Tibial artery (tissue), 4 donors: ENCODE results near the gene KCNE2.

Experiments used
- DNase-seq, 2 donors: peaks; one replicate each; pipeline ENCODE4 v3.0.0-alpha.2; 2019
- H3K27ac ChIP-seq, 2 donors: fragments of 200-600 bp; sonication (generic) in 1 of 2; 1 replicate in 1 of 2; 2 replicates in 1 of 2; pipeline ENCODE4 v1.5.1; 2018 to 2019; ENCODE audit warnings: mild to moderate bottlenecking in 1 of 2
- H3K27me3 ChIP-seq, 2 donors: fragments of 200-600 bp; sonication (generic) in 1 of 2; one replicate each; pipeline versions ENCODE4 v1.5.1 to v1.6.0; 2016 to 2019
- H3K36me3 ChIP-seq, 3 donors: fragments of 200-600 bp; sonication (generic) in 2 of 3; one replicate each; pipeline ENCODE4 v1.5.1; 2016 to 2019; ENCODE audit warnings: mild to moderate bottlenecking in 2 of 3
- H3K4me1 ChIP-seq, 4 donors: fragments of 200-600 bp; sonication (generic) in 2 of 4; 1 replicate in 3 of 4; 2 replicates in 1 of 4; pipeline ENCODE4 v1.5.1; 2016 to 2019
- H3K4me3 ChIP-seq, 2 donors: fragments of 200-600 bp; sonication (generic) in 1 of 2; 1 replicate in 1 of 2; 2 replicates in 1 of 2; pipeline ENCODE4 v1.5.1; 2018 to 2019; ENCODE audit warnings: mild to moderate bottlenecking in 2 of 2
- H3K9me3 ChIP-seq, 3 donors: fragments of 200-600 bp; sonication (generic) in 1 of 3; one replicate each; pipeline ENCODE4 v1.5.1; 2016 to 2019
- CTCF ChIP-seq, 2 experiments: fragments of 200-600 bp in 1 of 2; fragments of 450-650 bp in 1 of 2; IDR thresholded peaks; one replicate each; pipeline ENCODE4 v1.5.1; 2017 to 2019; ENCODE audit warnings: antibody characterized with exemption in 2 of 2, mild to moderate bottlenecking in 1 of 2, moderate library complexity in 1 of 2
- intact Hi-C: fragments of 100-400 bp; cut with DNase I; formaldehyde crosslinking; loops from one replicate; pipeline ENCODE4 v1.15.0; 2023; ENCODE audit warnings: low total_unique reads

The KCNE2 gene

DNA sequence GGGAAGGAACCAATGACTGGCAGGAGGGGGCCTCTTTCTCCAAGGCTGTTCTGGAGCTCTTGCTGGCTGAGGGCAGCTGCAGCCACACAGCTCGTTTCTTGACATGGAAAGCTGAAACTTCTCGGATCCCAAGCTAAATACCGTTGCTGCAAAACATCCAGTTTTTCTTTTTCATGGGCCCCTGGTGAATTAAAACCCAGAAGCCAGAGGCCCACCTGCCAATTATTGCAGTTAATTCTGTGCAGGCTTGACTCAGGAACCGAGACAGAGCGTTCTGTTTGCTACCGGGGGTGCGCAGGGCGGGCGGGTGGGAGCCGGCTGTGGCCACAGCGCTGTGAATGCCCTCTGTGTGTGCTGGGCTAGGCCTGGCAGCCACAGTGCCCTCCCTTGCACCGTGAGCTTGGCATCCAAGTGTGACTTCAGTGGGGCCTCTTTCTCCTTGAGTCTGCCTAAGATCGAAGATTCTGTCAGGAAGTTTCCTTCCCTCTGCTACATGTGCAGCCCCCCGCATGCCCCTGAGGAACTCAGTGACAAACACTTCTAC, 19.9 kb upstream of the KCNE2 start:
- no peak for TF ChIP-seq CTCF (IDR thresholded peaks at IDR 0.05)
- Histone ChIP-seq H3K27ac (peak overlapping the region; percentile 77 to 83), H3K27me3 (no peaks in the 10 kb centered on the region), H3K9me3 (no peaks in the 10 kb centered on the region), H3K36me3 (no peaks in the 10 kb centered on the region), H3K4me1 (peaks cover 0 to 66% (median 44%) of the 10 kb centered on the region in 4 donors), H3K4me3 (no peak overlapping the region)
- intact Hi-C loops = no loop called here
- DNase-seq = no peak

GRCh38 chr21:34344584-34344983, 19.2 kb upstream of the KCNE2 start:
- Histone ChIP-seq H3K27me3 (no peaks in the 10 kb centered on the region), H3K9me3 (no peaks in the 10 kb centered on the region), H3K36me3 (no peaks in the 10 kb centered on the region), H3K27ac (peak overlapping the region; percentile 77 to 83), H3K4me3 (no peak overlapping the region), H3K4me1 (peaks cover 0 to 59% (median 42%) of the 10 kb centered on the region in 4 donors)
- no peak for DNase-seq
- intact Hi-C loops = no loop called here
- no peak for TF ChIP-seq CTCF (IDR thresholded peaks at IDR 0.05)

DNA sequence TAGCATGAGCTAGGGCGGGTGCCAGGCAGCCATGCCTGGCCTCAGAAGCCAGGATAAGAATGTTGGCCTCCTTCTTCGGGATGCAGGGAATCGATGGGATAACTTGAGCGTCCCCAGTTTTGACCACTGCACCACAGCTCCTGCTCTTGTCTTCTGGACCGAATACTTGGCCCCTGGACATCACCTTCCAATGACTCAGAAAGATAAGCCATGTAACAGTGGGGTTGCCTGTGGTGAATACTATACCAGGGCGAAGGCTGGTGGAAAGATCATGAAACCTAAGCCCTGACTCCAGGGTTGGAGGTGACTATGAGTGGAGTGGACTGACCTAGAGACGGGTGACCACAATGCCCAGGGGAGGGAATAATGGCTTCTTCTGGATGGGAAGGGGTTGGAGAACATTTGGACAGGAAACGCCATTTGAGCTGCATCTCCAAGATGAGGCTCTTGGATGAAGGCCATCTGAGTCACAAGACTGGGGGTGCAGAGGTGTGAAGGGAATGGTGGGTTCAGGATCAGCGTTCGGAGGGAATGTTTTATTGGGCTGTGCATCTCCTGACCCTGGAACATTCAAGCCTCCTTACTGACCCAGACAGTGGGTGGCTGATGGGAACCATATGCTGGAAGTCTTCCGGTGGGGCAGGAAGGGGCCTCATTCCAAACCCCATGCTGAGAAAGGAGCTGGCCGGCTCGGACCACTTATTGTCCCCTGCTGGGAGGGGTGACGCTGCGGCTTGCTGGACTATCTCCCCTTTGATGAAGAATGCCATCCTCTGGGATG, 18.5 kb upstream of the KCNE2 start:
- Histone ChIP-seq H3K36me3 (no peaks in the 10 kb centered on the region), H3K27ac (peak overlapping the region; percentile 77 to 83), H3K27me3 (no peaks in the 10 kb centered on the region), H3K4me1 (peaks cover 0 to 52% (median 35%) of the 10 kb centered on the region in 4 donors), H3K4me3 (no peak overlapping the region), H3K9me3 (no peaks in the 10 kb centered on the region)
- no peak for DNase-seq
- intact Hi-C loops = loop anchor here (5.0 kb wide), 2 partner anchors 218 to 273 kb away; partner anchors contain the start of genes MRPS6 and SLC5A3
- TF ChIP-seq CTCF (IDR thresholded peaks at IDR 0.05) = no peak

- no peaks in the 10 kb centered on the region for H3K27me3 ChIP-seq
- peaks cover 0 to 46% (median 33%) of the 10 kb centered on the region in 4 donors for H3K4me1 ChIP-seq
- DNase-seq = peak in 1 of 2 donors; percentile 28
- no peaks in the 10 kb centered on the region for H3K9me3 ChIP-seq
- H3K36me3 ChIP-seq = no peaks in the 10 kb centered on the region
- TF ChIP-seq CTCF (IDR thresholded peaks at IDR 0.05) = no peak
- intact Hi-C loops = loop anchor here (5.0 kb wide), 2 partner anchors 219 to 274 kb away; partner anchors contain the start of genes MRPS6 and SLC5A3
- H3K27ac ChIP-seq = peak overlapping the region; percentile 77 to 83
- no peak overlapping the region for H3K4me3 ChIP-seq
Measured at GRCh38 chr21:34345892-34346291, 17.9 kb upstream of the KCNE2 start.

DNA sequence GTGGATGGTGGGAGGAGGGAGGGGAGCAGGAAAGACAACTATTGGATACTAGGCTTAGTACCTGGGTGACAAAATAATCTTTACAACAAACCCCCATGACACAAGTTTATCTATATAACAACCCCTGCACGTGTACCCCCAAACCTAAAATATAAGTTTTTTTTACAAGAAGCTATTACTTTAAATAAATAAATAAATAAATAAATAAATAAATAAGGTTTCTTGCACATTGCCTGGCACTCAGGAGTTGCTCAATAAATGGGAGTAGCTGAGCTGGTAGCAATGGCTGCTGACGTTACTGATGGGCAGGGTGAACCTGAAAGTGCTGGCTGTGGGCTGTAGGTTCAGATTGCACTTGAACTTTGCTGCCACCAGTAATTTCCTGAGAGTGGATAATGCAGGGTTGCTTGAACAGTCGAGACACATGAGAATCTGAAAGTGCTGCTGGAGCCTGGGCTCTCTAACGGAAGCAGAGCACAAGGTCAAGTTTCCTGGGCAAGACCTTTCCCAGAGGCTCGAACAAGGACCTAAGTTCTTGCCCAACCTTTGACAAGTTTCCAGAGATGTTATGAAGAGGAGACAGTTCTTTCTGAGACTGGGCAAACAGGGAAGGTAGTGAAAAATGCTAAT, 14.8 kb upstream of the KCNE2 start:
- no peaks in the 10 kb centered on the region for H3K9me3 ChIP-seq
- DNase-seq = no peak
- no peak overlapping the region for H3K4me3 ChIP-seq
- H3K27me3 ChIP-seq = no peaks in the 10 kb centered on the region
- peaks cover 0 to 41% (median 32%) of the 10 kb centered on the region in 4 donors for H3K4me1 ChIP-seq
- H3K27ac ChIP-seq = no peak overlapping the region
- intact Hi-C loops = loop anchor here (5.0 kb wide), 2 partner anchors 222 to 277 kb away; partner anchors contain the start of genes MRPS6 and SLC5A3
- no peaks in the 10 kb centered on the region for H3K36me3 ChIP-seq
- no peak for TF ChIP-seq CTCF (IDR thresholded peaks at IDR 0.05)
